Bone marrow (tissue), 2 donors: Measurements from ENCODE around the gene KLF7.

Source experiments
- DNase-seq, 2 donors: peaks; one replicate each; lab custom pipeline; 2025; lab: John Stamatoyannopoulos, UW

Gene KLF7

GRCh38 chr2:207149249-207150213 lies 16.2 kb downstream of the KLF7 start:
- DNase-seq, result no peak

- no peak for DNase-seq
Measured at GRCh38 chr2:207148020-207148419, 17.7 kb downstream of the KLF7 start.

DNA sequence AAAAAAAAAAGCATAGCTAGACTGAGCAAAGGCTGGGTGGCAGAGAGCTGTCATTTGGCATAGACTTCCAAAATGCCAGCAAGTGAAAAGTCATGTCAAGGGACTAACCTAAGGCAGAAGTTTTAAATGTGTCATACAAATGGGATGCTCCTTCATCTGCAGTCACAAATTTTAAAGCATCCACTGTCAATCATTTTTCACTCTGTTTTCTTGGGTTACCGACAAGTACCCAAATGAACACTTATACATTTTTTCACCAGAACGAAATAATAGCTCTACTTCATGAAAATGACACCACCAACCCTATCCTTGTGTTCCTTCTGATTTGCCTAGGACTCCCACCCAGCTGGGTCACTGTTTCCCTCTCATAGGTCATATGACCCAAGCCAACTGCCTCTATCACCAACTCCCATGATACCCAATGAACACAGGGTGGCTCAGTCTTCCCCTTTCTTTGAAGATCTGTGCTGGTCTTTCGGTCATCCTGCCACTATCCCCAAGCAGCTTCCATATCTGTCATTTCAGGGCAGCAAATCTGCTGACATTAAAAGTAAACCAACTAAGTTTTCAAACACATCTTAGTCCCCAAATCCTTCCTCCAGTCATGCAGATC lies 21.5 kb downstream of the KLF7 start:
- no peak for DNase-seq

- peak; percentile 51 to 78 for DNase-seq
Measured at GRCh38 chr2:207143215-207144172, 22.3 kb downstream of the KLF7 start.

DNA sequence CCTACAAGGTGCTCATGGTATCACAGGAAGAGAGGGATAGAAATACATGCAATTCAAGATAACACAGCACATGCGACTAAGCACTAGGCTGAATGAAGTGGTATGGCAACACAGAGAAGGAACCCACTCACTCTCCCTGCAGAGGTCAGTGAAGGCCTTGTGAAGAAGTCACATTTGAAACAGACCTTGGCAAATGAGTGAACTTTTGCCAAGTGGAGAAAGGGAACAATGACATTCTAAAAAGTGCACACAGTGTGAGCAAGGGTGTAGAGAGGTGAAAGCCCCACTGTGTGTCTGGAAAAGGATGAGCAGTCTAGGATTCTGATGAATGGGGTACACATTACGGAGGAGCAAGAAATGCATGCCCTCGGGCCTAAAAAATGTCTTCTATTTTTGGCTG lies 23.3 kb downstream of the KLF7 start:
- DNase-seq, result no peak

- peak in 1 of 2 donors; percentile 31 for DNase-seq
Measured at GRCh38 chr2:207141386-207141785, 24.4 kb downstream of the KLF7 start.

- DNase-seq, result no peak
Measured at GRCh38 chr2:207140265-207140664, 25.5 kb downstream of the KLF7 start.

DNA sequence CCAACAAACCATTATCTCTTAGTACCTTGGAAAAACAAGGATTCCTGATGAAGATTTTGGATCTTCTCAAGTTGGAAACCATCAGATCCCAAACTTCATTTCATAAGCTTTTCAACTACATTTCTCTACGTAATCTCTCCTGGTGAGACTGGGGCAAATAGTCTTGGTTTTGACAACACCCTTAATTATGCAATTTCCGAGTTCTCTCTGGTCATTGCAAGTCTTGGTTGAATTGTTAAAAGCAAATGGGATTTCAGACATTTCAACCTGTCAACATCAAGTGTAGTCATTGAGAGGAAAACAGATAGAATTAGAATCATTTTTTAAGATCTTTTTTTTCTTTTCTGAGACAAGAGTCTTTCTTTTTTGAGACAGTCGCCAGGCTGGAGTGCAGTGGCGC lies 26.2 kb downstream of the KLF7 start:
- DNase-seq, result no peak

DNA sequence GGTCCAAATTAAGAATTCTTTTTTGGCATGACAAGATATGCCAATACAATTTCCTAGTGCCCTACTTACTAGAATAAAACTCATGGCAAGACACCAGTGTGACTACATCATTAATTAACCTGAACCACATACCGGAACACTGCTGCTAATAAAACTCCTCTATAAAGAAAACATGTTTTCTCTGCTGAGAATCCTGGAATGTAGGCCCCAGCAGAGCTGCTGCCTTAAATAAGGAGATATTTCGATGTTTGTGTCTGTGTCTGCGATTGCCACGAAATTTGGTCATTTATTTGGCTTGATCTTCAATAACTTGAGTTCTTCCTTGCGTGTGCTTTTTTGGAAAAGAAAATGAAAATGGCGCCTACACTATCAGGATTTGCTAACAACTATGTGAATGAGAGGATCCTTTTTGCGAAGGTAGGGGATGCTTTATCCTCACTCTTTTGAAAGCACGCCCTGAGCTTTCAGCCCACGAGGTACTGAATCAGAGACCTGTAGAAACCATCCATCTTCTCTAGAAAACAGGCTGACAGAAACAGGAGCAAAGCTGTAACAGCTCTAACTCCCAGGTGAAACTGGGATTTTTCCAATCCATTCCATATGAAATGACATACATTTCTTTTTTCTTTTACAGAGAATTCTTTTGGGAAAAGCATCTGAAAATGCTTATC lies 27.0 kb downstream of the KLF7 start:
- DNase-seq, result no peak

- peak in 1 of 2 donors; percentile 5 for DNase-seq
Measured at GRCh38 chr2:207137596-207138337, 28.0 kb downstream of the KLF7 start.

GRCh38 chr2:207136874-207137273 lies 28.9 kb downstream of the KLF7 start:
- DNase-seq, result no peak

DNA sequence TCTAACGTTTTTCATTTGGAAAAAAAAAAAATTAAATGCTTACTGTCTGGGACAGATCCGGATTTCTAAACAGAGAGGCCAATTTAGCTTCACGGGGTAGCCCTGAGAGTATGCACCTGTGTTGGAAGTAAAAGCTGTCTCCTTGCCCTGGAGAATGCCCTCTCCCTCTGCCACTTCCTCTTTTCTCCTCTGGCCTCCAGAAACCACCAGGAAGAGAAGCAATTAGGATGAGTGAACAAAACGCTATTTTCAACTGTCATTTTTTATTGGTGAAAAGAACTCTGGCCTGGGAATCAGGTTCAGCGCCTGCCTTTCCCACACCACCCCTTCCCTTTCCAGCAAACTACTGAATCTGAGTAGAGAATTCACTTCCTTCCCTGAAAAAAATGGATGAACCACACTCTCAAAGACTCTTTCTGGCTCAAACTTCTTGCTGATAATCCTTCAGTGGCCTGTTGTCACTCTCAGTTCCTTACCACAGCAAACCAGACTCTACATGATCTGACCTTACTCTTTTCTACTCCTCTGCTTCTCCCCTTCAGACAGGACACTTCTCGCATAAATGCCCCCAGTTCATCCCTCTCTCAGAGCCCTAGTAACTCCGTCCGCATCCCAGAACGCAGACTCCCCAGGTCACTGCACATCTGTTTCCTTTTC lies 29.8 kb downstream of the KLF7 start:
- peak in 1 of 2 donors; percentile 62 for DNase-seq

DNA sequence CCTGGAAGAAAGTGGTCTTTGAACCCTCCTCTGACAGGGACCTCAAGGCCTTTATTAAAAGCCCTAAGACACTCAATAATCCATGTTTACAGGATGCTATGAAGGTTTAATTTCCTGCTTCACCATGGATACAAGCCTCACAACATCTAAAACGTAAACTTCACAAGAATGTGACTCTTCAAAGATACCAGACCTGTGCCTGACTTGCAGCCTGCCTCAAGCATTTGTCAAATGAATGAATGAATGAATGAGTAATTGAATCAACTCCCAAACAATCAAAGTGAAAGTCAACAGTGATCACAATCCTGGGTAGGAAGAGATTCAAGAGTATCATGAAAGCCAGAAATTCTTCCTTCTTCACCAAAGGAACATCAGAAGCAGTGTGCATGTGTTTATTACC lies 30.4 kb downstream of the KLF7 start:
- no peak for DNase-seq

GRCh38 chr2:207133820-207134519 lies 31.8 kb downstream of the KLF7 start:
- DNase-seq, result no peak

- no peak for DNase-seq
Measured at GRCh38 chr2:207133458-207133819, 32.3 kb downstream of the KLF7 start.

GRCh38 chr2:207132019-207132418 lies 33.7 kb downstream of the KLF7 start:
- no peak for DNase-seq

GRCh38 chr2:207131594-207131993 lies 34.2 kb downstream of the KLF7 start:
- DNase-seq, result no peak

- DNase-seq, result no peak
Measured at GRCh38 chr2:207130958-207131521, 34.7 kb downstream of the KLF7 start.

DNA sequence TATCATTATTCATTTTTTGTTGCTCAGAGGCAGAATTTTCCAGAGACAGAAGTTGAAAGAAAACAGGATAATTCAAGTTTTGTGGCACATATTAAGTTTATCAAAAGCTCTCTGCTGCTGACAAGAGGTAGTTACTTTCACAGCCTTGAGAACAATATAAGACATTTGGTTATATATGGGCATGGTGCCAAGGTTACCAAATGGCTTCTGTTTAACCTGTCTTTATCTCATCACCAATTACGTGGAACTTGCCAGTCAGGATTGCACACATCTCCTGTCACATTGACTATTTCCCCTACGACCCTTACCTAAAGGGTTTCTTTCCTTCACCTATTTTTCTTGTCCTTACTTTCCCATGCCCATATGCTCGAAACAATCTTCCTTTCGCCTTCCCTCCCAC lies 35.9 kb downstream of the KLF7 start:
- DNase-seq, result no peak
